Panc1 (cell line): Measurements from ENCODE around the gene BRD3OS. TPM values are rescaled to one million over a fixed set of nuclear protein-coding genes. Genes with fewer than 3 reads are reported as not detected.

Experiments used
- ATAC-seq: fragments of 200-7000 bp; cut with Tn5 transposase; 2 replicates; pipeline ENCODE4 v1.9.1; 2020; ENCODE audit warnings: mild to moderate bottlenecking, moderate library complexity
- BruUV-seq: library from RNA; stranded (reverse); fragments of 400-500 nt; replicated peaks from 2 replicates; lab custom pipeline; 2021; lab: Mats Ljungman, UMichigan
- CTCF ChIA-PET: fragments of 300-600 bp; sonication (Branson Sonifier 250); formaldehyde crosslinking; loops from one replicate; lab custom pipeline; 2022; ENCODE audit warnings: antibody characterized with exemption; lab: Charles Lee
- POLR2A ChIA-PET: fragments of 300-600 bp; sonication (Branson Sonifier 250); formaldehyde crosslinking; loops from one replicate; lab custom pipeline; 2022; ENCODE audit warnings: antibody characterized with exemption; lab: Charles Lee
- DNase-seq: peaks from one replicate; pipeline ENCODE4 v3.0.0-alpha.2; 2010; ENCODE audit warnings: low read depth, low spot score
- H3K27ac ChIP-seq: 2 replicates; pipeline ENCODE4 v1.5.1; 2011; ENCODE audit warnings: mild to moderate bottlenecking, low read length, inconsistent platforms
- H3K27me3 ChIP-seq: fragments of 200-500 bp; sonication (Bioruptor generic); 2 replicates; pipeline ENCODE4 v1.6.0; 2014; ENCODE audit warnings: low read length, inconsistent platforms; ENCODE audit not compliant: control insufficient read depth, insufficient read depth
- H3K36me3 ChIP-seq: fragments of 200-500 bp; sonication (Bioruptor generic); 2 replicates; pipeline ENCODE4 v1.5.1; 2014; ENCODE audit warnings: inconsistent platforms, mild to moderate bottlenecking, low read length, moderate library complexity; ENCODE audit not compliant: control insufficient read depth, insufficient read depth
- H3K4me1 ChIP-seq: 2 replicates; pipeline ENCODE4 v1.5.1; 2011; ENCODE audit warnings: inconsistent platforms, mild to moderate bottlenecking, low read length, moderate library complexity; ENCODE audit not compliant: control insufficient read depth, insufficient read depth
- H3K4me3 ChIP-seq, 2 experiments: 2 replicates each; pipeline ENCODE4 v1.5.1; 2011 to 2012; ENCODE audit warnings: low read depth in 2 of 2, low read length in 2 of 2, mild to moderate bottlenecking in 2 of 2, inconsistent platforms in 1 of 2, moderate library complexity in 1 of 2
- H3K9me3 ChIP-seq: fragments of 200-500 bp; sonication (Bioruptor generic); 2 replicates; pipeline ENCODE4 v1.5.1; 2014; ENCODE audit warnings: low read depth, mild to moderate bottlenecking, inconsistent platforms, low read length, moderate library complexity; ENCODE audit not compliant: control insufficient read depth, insufficient read depth
- CTCF ChIP-seq: fragments of 450-650 bp; IDR thresholded peaks from 2 replicates; pipeline ENCODE4 v1.5.1; 2017; ENCODE audit warnings: mild to moderate bottlenecking
- POLR2AphosphoS5 ChIP-seq: IDR thresholded peaks from 2 replicates; pipeline ENCODE4 v1.6.1; 2012; ENCODE audit warnings: mild to moderate bottlenecking, low read depth, low read length, moderate library complexity
- REST ChIP-seq, 2 experiments: IDR thresholded peaks; 2 replicates each; pipeline ENCODE4 v1.6.1; 2011 to 2012; ENCODE audit warnings: low read depth in 2 of 2, control low read depth in 1 of 2, low read length in 1 of 2, mild to moderate bottlenecking in 1 of 2, moderate library complexity in 1 of 2; ENCODE audit not compliant: insufficient read depth in 1 of 2
- SIN3A ChIP-seq: IDR thresholded peaks from 2 replicates; pipeline ENCODE4 v1.6.1; 2012; ENCODE audit warnings: low read depth, mild to moderate bottlenecking, low read length, moderate library complexity, borderline replicate concordance; ENCODE audit not compliant: insufficient read depth
- TCF7L2 ChIP-seq: IDR thresholded peaks from 2 replicates; pipeline ENCODE4 v1.6.1; 2011; ENCODE audit warnings: mild to moderate bottlenecking, low read depth, low read length, inconsistent platforms
- in situ Hi-C: cut with HindIII; loops from 2 replicates; pipeline ENCODE4 v1.10.0; 2016; ENCODE audit warnings: low sequenced_read_pairs, low pct_unique_long_range_greater_than_20kb
- intact Hi-C: fragments of 100-400 bp; cut with micrococcal nuclease; formaldehyde crosslinking; loops from one replicate; pipeline ENCODE4 v1.10.0; 2022; ENCODE audit not compliant: unreplicated experiment
- total RNA-seq: library from RNA; stranded (reverse); gene quantifications from one replicate; pipeline ENCODE4 v1.2.1, GENCODE V29; 2021; ENCODE audit not compliant: unreplicated experiment

Gene BRD3OS
- total RNA-seq, 1 experiment from 2014 or later: 22.1 TPM

GRCh38 chr9:134049236-134049635 is 24.0 kb downstream of the BRD3OS start:
- in situ Hi-C loops (no loop called here), intact Hi-C loops (no loop called here)
- Histone ChIP-seq H3K36me3 (no peaks in the 10 kb centered on the region), H3K27me3 (no peaks in the 10 kb centered on the region), H3K27ac (no peak overlapping the region), H3K4me1 (no peaks in the 10 kb centered on the region), H3K9me3 (no peaks in the 10 kb centered on the region), H3K4me3 (no peak overlapping the region)
- DNase-seq (no peak), ATAC-seq (no peak)
- BruUV-seq: no TSS peak
- CTCF ChIA-PET: no interaction called here
- POLR2A ChIA-PET: no interaction called here
- TF ChIP-seq CTCF (no peak), REST (IDR thresholded peaks at IDR 0.05; ENCODE audit: insufficient read depth in 1 of 2, low read depth in 2 of 2, low read length in 1 of 2) (no peak), POLR2AphosphoS5 (no peak), SIN3A (no peak), TCF7L2 (no peak)

GRCh38 chr9:134049772-134050588 is 24.7 kb downstream of the BRD3OS start:
- H3K9me3 ChIP-seq: no peaks in the 10 kb centered on the region
- no peak overlapping the region for H3K4me3 ChIP-seq
- no peaks in the 10 kb centered on the region for H3K4me1 ChIP-seq
- POLR2A ChIA-PET: no interaction called here
- intact Hi-C loops: no loop called here
- CTCF ChIA-PET: no interaction called here
- no peaks in the 10 kb centered on the region for H3K27me3 ChIP-seq
- H3K36me3 ChIP-seq: no peaks in the 10 kb centered on the region
- no peak for TF ChIP-seq SIN3A
- TF ChIP-seq CTCF: no peak
- TF ChIP-seq POLR2AphosphoS5: no peak
- TF ChIP-seq REST (IDR thresholded peaks at IDR 0.05; ENCODE audit: insufficient read depth in 1 of 2, low read depth in 2 of 2, low read length in 1 of 2): no peak
- no peak for TF ChIP-seq TCF7L2
- BruUV-seq: no TSS peak
- no peak overlapping the region for H3K27ac ChIP-seq
- DNase-seq (no peak), ATAC-seq (no peak)
- in situ Hi-C loops: no loop called here
